Kidney (tissue), 14 donors: ENCODE results near the gene MSMP. TPM values are rescaled to one million over a fixed set of nuclear protein-coding genes. Genes with fewer than 3 reads are reported as not detected.

ENCODE experiments used
- DNase-seq, 5 donors: peaks; one replicate each; pipeline ENCODE4 v3.0.0-alpha.2; 2013 to 2020
- FAIRE-seq: peaks from 2 replicates; lab custom pipeline; 2012; peaks lifted over from hg19 to GRCh38; lab: Jason Lieb, UNC
- H3K27ac ChIP-seq, 2 donors: one replicate each; pipeline ENCODE4 v1.7.0; 2013; ENCODE audit warnings: low read depth in 2 of 2, low read length in 2 of 2, inconsistent platforms in 1 of 2
- H3K27me3 ChIP-seq: one replicate; pipeline ENCODE4 v1.7.1; 2013; ENCODE audit warnings: low read length, inconsistent platforms; ENCODE audit not compliant: control insufficient read depth, insufficient read depth
- H3K36me3 ChIP-seq, 3 donors: one replicate each; pipeline versions ENCODE4 v1.7.0 to v1.7.1; 2013; ENCODE audit warnings: low read length in 3 of 3, control low read depth in 1 of 3, inconsistent platforms in 1 of 3; ENCODE audit not compliant: insufficient read depth in 3 of 3, control insufficient read depth in 2 of 3
- H3K4me1 ChIP-seq, 3 donors: one replicate each; pipeline versions ENCODE4 v1.7.0 to v1.7.1; 2013; ENCODE audit warnings: low read length in 3 of 3, inconsistent platforms in 1 of 3, low read depth in 1 of 3; ENCODE audit not compliant: control insufficient read depth in 2 of 3, insufficient read depth in 2 of 3
- H3K4me3 ChIP-seq, 3 donors: one replicate each; pipeline versions ENCODE4 v1.7.0 to v1.8.1; 2013; ENCODE audit warnings: low read length in 3 of 3, control low read depth in 1 of 3, inconsistent platforms in 1 of 3
- H3K9ac ChIP-seq, 3 donors: one replicate each; pipeline versions ENCODE4 v1.7.0 to v1.7.1; 2013; ENCODE audit warnings: low read length in 3 of 3, control low read depth in 1 of 3, inconsistent platforms in 1 of 3
- H3K9me3 ChIP-seq, 3 donors: one replicate each; pipeline versions ENCODE4 v1.7.0 to v1.7.1; 2013; ENCODE audit warnings: low read length in 3 of 3, control low read depth in 1 of 3, inconsistent platforms in 1 of 3; ENCODE audit not compliant: control insufficient read depth in 2 of 3, insufficient read depth in 1 of 3
- intact Hi-C: fragments of 100-400 bp; cut with DNase I; formaldehyde crosslinking; loops from one replicate; pipeline ENCODE4 v1.11.1; 2022
- polyA plus RNA-seq: library from polyadenylated mRNA; stranded (reverse); fragments of 350-450 nt; fragmentation: Illumina TruSeq; extraction: RNeasy Lipid Tissue Mini Kit (QIAGEN cat#74804); gene quantifications from one replicate; pipeline ENCODE4 v1.2.3, GENCODE V29; 2014; ENCODE audit warnings: low read depth, low replicate concordance; ENCODE audit not compliant: insufficient read depth
- total RNA-seq: library from RNA; stranded (reverse); fragmentation: NEBNext Ultra II Directional; extraction: Animal tissue kit (Norgen Biotek cat#: 25700); gene quantifications from one replicate; pipeline ENCODE4 v1.2.1, GENCODE V29; 2021
- TF ChIP-seq, protein P1 (sequence below): IDR thresholded peaks from 3 replicates; pipeline ENCODE4 v1.5.1; 2012; ENCODE audit warnings: mild to moderate bottlenecking, moderate library complexity, borderline replicate concordance; ENCODE audit not compliant: insufficient read depth; ENCODE audit errors: extremely low read depth
- donor health status: control.
- donor health status: control.
- donor health status: control.
- donor health status: control.
- donor health status: control.
- donor health status: DM: yes; HTN: yes; CAD: no.
- donor health status: Normal renal cell carcinoma (clear cell type).

Gene MSMP
- total and polyA plus RNA-seq, 2 donors from 2014 or later, result 0.47 TPM; not detected in 1

DNA sequence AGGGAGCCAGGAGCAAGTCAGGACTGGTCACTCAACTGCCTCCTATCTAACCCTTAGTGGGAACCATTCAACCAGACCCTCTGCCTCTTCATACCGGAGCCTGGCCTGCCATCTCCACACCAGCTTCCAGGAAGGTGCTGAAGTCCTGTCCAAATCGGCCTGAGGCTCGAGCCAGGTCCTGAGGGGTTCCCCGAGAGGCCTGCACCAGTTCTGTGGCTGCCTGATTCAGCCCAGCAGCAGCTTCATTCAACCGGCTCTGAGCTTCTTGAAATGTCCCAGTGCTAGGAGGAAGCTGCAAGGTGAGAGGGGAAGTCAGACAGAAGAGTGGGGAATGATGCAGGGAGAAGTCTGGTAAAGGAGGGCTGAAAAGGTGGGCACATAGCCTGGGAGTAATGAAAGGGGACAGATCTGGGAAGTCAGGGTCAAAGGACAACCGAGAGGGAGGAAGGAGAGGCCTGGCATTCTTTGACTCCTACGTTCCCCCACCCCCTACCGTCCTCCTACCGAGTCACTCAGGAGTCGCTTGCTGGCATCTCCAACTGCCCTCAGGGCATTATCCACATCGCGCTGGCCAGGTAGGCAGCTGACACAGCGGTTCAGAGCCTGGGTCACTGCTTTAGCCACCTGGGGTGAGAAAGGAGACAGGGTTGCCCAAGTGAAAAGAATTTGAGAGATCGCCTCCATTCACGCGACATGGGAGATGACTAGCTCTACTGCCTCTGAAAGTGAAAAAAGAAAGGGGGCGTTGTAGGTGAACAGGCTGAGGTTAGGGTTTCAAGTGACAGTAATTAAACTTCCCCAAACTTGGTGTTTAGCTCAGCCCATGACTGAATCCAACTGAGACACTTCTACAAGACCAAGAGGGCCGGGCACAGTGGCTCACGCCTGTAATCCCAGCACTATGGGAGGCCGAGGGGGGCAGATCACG lies 42.3 kb downstream of the MSMP start:
- intact Hi-C loops, result no loop called here
- peak overlapping the region in 1 of 2 donors; percentile 11 for H3K27ac ChIP-seq
- H3K36me3 ChIP-seq, result peaks cover 8 to 90% (median 68%) of the 10 kb centered on the region in 3 donors
- DNase-seq (peak in 4 of 5 donors; percentile 37 to 72 (median 64)), FAIRE-seq (no peak)
- TF ChIP-seq, protein P1, sequence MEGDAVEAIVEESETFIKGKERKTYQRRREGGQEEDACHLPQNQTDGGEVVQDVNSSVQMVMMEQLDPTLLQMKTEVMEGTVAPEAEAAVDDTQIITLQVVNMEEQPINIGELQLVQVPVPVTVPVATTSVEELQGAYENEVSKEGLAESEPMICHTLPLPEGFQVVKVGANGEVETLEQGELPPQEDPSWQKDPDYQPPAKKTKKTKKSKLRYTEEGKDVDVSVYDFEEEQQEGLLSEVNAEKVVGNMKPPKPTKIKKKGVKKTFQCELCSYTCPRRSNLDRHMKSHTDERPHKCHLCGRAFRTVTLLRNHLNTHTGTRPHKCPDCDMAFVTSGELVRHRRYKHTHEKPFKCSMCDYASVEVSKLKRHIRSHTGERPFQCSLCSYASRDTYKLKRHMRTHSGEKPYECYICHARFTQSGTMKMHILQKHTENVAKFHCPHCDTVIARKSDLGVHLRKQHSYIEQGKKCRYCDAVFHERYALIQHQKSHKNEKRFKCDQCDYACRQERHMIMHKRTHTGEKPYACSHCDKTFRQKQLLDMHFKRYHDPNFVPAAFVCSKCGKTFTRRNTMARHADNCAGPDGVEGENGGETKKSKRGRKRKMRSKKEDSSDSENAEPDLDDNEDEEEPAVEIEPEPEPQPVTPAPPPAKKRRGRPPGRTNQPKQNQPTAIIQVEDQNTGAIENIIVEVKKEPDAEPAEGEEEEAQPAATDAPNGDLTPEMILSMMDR, result no peak
- H3K4me1 ChIP-seq, result peaks cover 0 to 11% (median 0%) of the 10 kb centered on the region in 3 donors
- H3K4me3 ChIP-seq, result no peak overlapping the region
- no peaks in the 10 kb centered on the region for H3K9me3 ChIP-seq
- H3K27me3 ChIP-seq, result no peaks in the 10 kb centered on the region
- H3K9ac ChIP-seq, result no peak overlapping the region

DNA sequence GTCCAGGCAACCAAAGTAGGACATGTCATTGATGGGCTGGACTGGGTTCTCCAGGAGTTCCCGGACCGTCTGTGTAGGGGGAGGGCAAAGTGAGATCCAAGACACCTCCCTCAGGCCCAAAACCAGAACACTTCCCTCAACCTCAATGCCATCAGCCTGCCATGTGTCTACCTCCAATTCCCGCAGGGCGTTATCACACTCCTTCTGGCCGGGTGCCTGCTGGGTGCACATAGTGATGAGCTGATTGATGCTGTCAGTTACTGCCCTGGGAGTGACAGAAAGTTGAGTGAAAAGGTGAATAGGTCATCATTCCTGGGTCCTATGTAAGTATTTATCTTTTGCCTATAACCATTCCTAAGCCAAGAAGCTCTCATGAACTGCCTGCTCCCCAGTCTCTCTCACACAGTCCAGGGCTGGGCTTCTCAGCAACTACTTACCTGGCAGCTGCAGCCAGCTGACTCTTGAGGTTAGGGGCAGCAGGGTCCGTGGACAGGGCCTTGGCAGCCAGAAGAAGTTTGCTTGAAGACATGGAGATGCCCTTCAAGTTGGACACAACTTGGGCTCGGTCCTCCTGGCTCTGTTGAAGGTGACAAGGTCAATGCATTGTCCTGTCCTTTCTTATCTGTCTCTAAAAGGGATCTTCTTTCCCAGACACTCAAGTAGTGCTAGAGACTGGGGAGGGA lies 43.1 kb downstream of the MSMP start:
- DNase-seq (peak in 1 of 5 donors; percentile 55), FAIRE-seq (no peak)
- Histone ChIP-seq H3K27me3 (no peaks in the 10 kb centered on the region), H3K4me1 (peaks cover 0 to 11% (median 0%) of the 10 kb centered on the region in 3 donors), H3K9ac (no peak overlapping the region), H3K9me3 (no peaks in the 10 kb centered on the region), H3K27ac (peak overlapping the region in 1 of 2 donors; percentile 11), H3K4me3 (no peak overlapping the region), H3K36me3 (peaks cover 13 to 90% (median 70%) of the 10 kb centered on the region in 3 donors)
- intact Hi-C loops, result no loop called here
- TF ChIP-seq, protein P1, result no peak

- intact Hi-C loops, result no loop called here
- Histone ChIP-seq H3K27ac (no peak overlapping the region), H3K36me3 (peaks cover 15 to 90% (median 75%) of the 10 kb centered on the region in 3 donors), H3K4me1 (peaks cover 0 to 11% (median 0%) of the 10 kb centered on the region in 3 donors), H3K27me3 (no peaks in the 10 kb centered on the region), H3K4me3 (no peak overlapping the region), H3K9ac (no peak overlapping the region), H3K9me3 (no peaks in the 10 kb centered on the region)
- TF ChIP-seq, protein P1, result no peak
- no peak for DNase-seq
- no peak for FAIRE-seq
Measured at GRCh38 chr9:35708146-35708545, 45.9 kb downstream of the MSMP start.
